HG03045 (cell line): ENCODE data around the gene C1QC.

ENCODE experiments used
- ATAC-seq: cut with Tn5 transposase; IDR thresholded peaks from one replicate; pipeline ENCODE4 v1.9.1; 2021; ENCODE audit warnings: mild to moderate bottlenecking, moderate library complexity; ENCODE audit not compliant: unreplicated experiment

C1QC gene

DNA sequence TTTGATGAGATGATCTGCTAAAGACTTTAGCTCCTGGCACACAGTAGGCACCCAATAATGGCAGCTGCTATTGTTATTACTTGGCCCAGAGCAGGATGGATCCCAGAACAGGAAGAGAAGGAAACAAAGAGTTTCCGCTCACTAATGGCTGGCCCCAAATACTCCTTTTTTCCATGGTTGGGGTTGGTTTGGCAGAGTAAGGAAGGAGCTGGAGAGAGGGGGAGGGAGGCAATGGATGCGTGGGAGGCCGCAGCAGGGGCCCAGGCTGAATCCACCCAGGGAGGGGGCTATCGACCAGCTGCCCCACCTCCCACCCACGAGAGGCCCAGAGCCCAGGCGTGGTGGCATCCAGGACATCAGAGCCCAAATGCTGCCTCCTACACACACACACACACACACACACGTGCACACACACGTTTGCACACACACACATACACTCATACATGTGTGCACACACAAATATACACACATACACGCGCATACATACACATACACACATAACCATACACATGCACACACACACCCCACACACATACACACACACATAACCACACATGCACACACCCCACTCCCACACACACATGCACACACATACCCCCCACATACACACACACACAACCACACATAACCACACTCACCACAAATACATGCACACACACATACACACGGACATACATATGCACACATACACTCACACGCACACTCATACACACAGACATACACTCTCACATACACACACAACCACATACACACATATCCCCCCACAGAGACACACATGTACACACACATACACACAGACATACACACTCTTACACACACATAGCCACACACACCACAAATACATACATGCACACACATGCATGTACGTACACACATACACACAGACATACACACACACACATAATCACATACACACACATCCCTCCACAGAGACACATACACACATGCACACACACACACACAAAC lies 34.8 kb downstream of the C1QC start:
- no peak for ATAC-seq

DNA sequence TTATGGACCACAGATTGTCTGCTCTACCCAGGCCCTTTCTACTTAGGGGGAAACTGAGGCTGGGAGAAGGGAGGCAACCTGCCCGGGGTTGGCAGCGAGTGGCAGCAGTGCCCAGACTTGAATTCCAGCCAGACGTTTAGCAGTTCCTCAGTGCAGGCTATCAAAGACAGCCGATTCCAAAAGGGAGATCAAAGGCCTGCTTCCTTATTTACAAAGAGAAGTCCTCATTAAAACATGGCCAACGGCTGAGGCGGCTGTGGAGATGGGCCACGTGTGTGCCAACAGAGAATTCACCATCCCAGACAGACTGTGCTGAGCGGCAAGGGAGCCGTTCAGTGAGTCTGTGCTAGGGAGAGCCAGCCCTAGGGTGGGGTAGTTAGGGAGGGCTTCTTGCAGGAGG lies 37.3 kb downstream of the C1QC start:
- ATAC-seq = no peak

- ATAC-seq = no peak
These were observed 38.3 kb downstream of the C1QC start for GRCh38 chr1:22681556-22682276.

DNA sequence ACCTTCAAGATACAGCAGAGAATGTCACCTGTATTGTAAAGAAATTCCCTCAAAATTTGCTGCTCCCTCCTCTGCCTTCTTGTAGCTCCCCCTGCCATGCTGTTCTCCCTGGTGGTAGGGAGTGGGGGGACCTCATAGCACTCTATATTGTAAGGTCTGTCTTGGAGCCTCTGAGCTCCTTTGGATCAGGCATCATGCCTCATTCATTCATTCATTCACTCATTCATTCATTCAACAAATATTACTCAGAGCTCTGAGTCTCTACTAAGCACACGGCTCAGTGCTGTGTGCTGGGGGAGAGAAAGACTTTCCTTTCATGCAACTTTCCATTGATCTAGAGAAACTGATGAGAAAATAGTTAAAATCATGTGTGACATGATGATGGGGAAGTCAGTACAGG lies 40.1 kb downstream of the C1QC start:
- ATAC-seq = no peak

- ATAC-seq = no peak
These were observed 42.2 kb downstream of the C1QC start for GRCh38 chr1:22685591-22686059.

DNA sequence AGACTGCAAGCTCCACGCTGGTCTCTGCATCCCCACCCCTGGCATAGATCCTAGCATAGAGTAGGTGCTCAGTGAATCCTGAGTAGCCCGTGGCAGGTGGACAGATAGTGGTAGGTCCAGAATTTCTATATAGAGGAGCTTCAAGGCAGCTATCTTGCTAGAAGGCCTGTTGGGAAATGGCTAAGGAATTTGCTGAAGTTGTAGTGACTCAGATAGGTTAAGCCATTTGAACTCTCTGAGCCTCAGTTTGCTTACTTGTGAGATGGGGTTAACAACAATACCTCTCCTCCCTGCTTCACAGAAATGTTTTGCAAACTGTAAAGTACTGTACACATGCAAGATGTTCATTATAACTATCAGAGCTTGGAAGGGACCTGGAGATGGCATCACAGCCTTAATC lies 43.8 kb downstream of the C1QC start:
- no peak for ATAC-seq

DNA sequence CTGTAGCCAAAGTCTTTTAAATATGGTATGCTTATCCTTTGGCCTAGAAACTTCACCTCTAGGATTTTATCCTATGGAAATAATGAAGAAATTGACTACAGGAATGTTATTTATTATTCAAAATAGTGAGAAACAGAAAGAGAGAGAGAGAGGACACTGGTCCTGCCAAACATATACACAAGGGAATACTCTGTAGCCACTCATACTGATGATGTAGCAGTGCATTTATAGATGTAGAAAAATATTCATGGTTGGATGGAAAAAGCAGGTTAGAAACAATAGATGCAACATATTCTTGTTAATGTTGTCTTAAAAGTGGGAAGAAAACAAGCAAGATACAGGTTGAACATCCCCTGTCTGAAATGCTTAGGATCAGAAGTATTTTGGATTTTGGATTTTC lies 45.0 kb downstream of the C1QC start:
- ATAC-seq = no peak

DNA sequence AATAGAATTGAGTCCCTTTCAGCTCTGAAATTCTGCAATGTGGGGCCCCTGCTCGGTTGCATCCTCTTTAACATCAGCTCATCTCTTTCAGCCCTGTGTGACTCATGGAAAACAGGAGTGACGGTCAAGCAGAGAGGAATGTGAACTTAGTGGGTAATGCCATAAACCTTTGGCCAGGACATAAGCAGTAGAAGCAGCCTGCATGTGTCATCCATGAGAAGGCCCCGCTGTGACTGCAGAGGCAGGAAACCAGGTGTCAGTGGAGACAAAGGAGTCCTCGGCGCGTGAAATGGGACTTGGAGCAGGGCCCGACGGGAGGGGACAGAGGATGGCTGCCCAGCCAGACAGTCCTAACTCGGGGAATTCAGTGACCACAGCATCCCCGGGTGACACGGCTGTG lies 46.1 kb downstream of the C1QC start:
- no peak for ATAC-seq

DNA sequence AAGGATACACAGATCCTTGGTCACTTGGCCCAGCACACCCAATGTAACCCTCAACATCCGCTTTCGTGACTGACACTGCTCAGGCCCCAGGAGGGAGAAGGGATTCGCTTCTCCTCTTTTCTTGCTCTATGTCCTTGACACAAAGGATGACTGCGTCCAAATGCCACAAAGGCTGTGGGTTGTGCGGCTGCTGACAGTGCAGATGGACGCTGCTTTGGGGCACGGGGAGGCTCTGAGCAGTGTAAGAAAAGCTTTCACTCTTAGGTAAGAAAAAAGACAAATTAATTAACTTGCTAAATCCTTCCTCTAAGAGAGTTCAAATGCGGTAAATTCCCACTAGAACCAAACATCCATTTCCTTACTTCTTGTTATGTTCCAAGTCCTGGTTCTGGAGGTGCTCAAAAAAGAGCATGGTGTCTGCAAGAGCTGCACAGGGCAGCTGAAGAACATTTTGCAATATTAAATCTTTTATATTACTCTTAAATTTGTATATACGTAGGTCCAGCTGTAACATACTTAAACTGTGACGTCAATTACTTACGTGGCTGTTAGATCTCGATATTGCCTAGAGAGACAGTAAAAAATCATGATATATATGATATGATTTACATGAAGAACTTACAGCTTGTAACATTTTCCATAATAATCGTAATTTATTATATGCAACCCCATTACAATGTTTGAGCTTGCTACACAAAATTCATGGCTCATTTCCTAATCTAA lies 47.8 kb downstream of the C1QC start:
- no peak for ATAC-seq

DNA sequence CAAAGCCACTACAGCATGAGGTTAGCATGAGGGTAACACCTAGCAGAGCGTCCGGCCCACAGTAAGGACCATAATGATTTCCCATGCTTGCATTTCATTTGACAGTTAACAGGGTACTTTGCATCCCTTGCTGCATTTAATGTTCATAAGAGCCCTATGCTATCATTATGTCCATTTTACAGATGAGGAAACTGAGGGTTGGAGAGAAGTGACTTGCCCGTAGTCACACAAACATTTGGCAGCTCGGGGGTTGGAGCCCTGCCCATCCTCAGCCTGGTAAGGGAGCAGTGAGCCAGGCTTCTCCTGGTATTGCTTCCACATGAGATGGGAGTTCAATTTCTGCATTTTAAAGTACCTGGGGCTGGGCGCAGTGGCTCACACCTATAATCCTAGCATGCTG lies 50.7 kb downstream of the C1QC start:
- no peak for ATAC-seq

DNA sequence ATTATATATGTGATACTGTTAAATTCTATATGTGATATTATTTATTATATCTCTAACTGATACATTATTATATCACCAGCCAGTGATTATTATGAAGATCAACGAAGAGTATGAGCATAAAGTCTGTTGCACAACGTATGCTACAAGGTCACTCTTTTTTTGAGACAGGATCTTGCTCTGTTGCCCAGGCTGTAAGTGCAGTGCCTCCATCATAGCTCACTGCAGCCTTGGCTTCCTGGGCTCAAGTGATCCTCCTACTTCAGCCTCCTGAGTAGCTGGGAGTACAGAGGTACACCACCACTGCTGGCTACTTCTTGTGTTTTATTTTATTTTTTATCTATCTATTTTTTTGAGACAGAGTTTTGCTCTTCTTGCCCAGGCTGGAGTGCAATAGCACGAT lies 53.2 kb downstream of the C1QC start:
- ATAC-seq = no peak
